Neuronal stem cell (in vitro differentiated cells): ENCODE measurements around the gene DECR2.

Experiments
- DNase-seq: peaks from one replicate; pipeline ENCODE4 v3.0.0-alpha.2; 2013; ENCODE audit warnings: low spot score
- H2AFZ ChIP-seq: one replicate; pipeline ENCODE4 v1.6.1; 2013; ENCODE audit warnings: mild to moderate bottlenecking, low read length, inconsistent platforms
- H2AK5ac ChIP-seq: 2 replicates; pipeline ENCODE4 v1.6.1; 2013; ENCODE audit warnings: low read depth, mild to moderate bottlenecking, inconsistent platforms, low read length, moderate library complexity, mixed read lengths
- H2BK120ac ChIP-seq: 2 replicates; pipeline ENCODE4 v1.6.1; 2013; ENCODE audit warnings: low read depth, mild to moderate bottlenecking, inconsistent platforms, low read length, moderate library complexity, mixed read lengths
- H2BK12ac ChIP-seq: one replicate; pipeline ENCODE4 v1.6.1; 2013; ENCODE audit warnings: low read length, inconsistent platforms
- H2BK15ac ChIP-seq: 2 replicates; pipeline ENCODE4 v1.6.1; 2013; ENCODE audit warnings: mild to moderate bottlenecking, low read length, inconsistent platforms, mixed read lengths
- H2BK5ac ChIP-seq: one replicate; pipeline ENCODE4 v1.6.1; 2013; ENCODE audit warnings: inconsistent platforms, mild to moderate bottlenecking, low read length, moderate library complexity
- H3K14ac ChIP-seq: one replicate; pipeline ENCODE4 v1.6.1; 2013; ENCODE audit warnings: low read length, inconsistent platforms
- H3K18ac ChIP-seq: 2 replicates; pipeline ENCODE4 v1.6.1; 2013; ENCODE audit warnings: low read length, inconsistent platforms
- H3K23ac ChIP-seq: 2 replicates; pipeline ENCODE4 v1.6.1; 2013; ENCODE audit warnings: low read depth, mild to moderate bottlenecking, mixed read lengths, low read length, inconsistent platforms; ENCODE audit not compliant: poor library complexity
- H3K27ac ChIP-seq: replicated peaks from 3 replicates; pipeline ENCODE4 v1.5.1; 2013; ENCODE audit warnings: low read length, inconsistent platforms
- H3K27me3 ChIP-seq, 3 experiments: 2 replicates each; pipeline ENCODE4 v1.6.1; 2013; ENCODE audit warnings: low read length in 3 of 3, mild to moderate bottlenecking in 2 of 3, inconsistent platforms in 1 of 3, low read depth in 1 of 3, mixed read lengths in 1 of 3, moderate library complexity in 1 of 3; ENCODE audit not compliant: control insufficient read depth in 3 of 3, insufficient read depth in 3 of 3
- H3K36me3 ChIP-seq, 2 donors: replicated peaks in 1 of 2; 2 replicates each; pipeline ENCODE4 v1.6.1; 2013; ENCODE audit warnings: low read length in 2 of 2; ENCODE audit not compliant: control insufficient read depth in 2 of 2, insufficient read depth in 2 of 2
- H3K4ac ChIP-seq: 2 replicates; pipeline ENCODE4 v1.6.1; 2013; ENCODE audit warnings: inconsistent platforms, mild to moderate bottlenecking, low read length, moderate library complexity
- H3K4me1 ChIP-seq, 2 donors: 1 replicate in 1 of 2; 2 replicates in 1 of 2; pipeline ENCODE4 v1.6.1; 2013; ENCODE audit warnings: low read length in 2 of 2, low read depth in 1 of 2; ENCODE audit not compliant: control insufficient read depth in 2 of 2, insufficient read depth in 1 of 2
- H3K4me2 ChIP-seq: one replicate; pipeline ENCODE4 v1.6.1; 2013; ENCODE audit warnings: mild to moderate bottlenecking, low read length, inconsistent platforms; ENCODE audit not compliant: insufficient read depth, poor library complexity, severe bottlenecking
- H3K4me3 ChIP-seq, 2 donors: 2 replicates each; pipeline ENCODE4 v1.5.1; 2013; ENCODE audit warnings: low read length in 2 of 2, mild to moderate bottlenecking in 2 of 2, inconsistent platforms in 1 of 2, moderate library complexity in 1 of 2
- H3K79me1 ChIP-seq: one replicate; pipeline ENCODE4 v1.6.1; 2013; ENCODE audit warnings: low read depth, mild to moderate bottlenecking, inconsistent platforms, low read length, moderate library complexity
- H3K9ac ChIP-seq: one replicate; pipeline ENCODE4 v1.6.1; 2013; ENCODE audit warnings: mild to moderate bottlenecking, low read depth, low read length, inconsistent platforms; ENCODE audit not compliant: poor library complexity
- H3K9me3 ChIP-seq, 2 donors: replicated peaks in 1 of 2; 2 replicates each; pipeline versions ENCODE3 to v1.6.1; 2013; ENCODE audit warnings: low read length in 2 of 2, mild to moderate bottlenecking in 2 of 2, inconsistent platforms in 1 of 2, low read depth in 1 of 2, mixed read lengths in 1 of 2, moderate library complexity in 1 of 2; ENCODE audit not compliant: control insufficient read depth in 2 of 2, insufficient read depth in 1 of 2
- H4K8ac ChIP-seq: one replicate; pipeline ENCODE4 v1.6.1; 2013; ENCODE audit warnings: low read depth, mild to moderate bottlenecking, inconsistent platforms, low read length, moderate library complexity
- H4K91ac ChIP-seq: one replicate; pipeline ENCODE4 v1.6.1; 2013; ENCODE audit warnings: low read length, low read depth, mild to moderate bottlenecking, inconsistent platforms; ENCODE audit not compliant: poor library complexity
- WGBS, 2 donors: extraction: QIAGEN DNeasy Blood & Tissue Kit; methylation state at CpG; one replicate each; pipeline ENCODE4 v1.1.7; 2013; ENCODE audit warnings: missing lambda C conversion rate in 2 of 2, mixed read lengths in 1 of 2; ENCODE audit not compliant: insufficient read length in 2 of 2, insufficient replicate concordance in 1 of 2; ENCODE audit errors: extremely low coverage in 2 of 2; 5-methylcytosine and 5-hydroxymethylcytosine counted together

The DECR2 gene

DNA sequence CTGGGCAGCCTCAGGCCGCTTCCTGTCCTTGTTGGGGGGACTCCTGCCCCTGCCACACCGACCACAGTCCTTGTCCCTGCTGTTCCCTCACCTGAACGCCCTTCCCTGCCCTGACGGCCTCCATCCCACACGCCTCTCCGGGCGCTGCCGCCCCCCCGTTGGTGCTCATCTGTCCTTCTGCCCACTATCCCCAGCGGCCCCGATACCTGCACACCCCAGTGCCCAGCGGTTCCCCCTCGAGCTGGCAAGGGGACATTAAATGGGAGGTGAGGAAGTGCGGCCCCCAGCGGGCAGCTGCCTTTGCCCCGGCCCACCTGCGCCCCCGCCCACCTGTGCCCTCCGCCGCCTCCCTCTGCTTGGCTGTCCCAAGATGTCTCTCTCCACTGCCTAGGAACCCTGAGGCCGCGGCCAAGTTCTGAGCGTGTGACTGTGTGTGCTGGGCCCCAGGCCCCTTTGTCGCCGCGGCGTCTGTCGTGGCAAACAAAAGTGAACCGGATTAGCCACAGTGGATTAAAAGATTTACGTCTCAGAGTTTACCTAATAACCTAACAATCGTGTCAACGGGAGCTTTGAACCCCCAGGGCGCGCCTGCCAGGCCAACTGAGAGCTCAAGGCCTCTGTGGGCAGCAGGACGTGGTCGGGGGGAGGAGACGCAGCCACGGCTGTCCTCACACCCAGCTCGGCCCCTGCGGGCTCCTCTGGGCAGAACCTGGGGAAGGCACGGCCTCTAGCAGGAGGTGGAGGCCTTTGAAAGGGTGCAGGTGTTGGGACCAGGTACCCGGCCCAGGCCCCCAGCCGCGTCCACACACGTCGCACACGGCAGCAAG, 41.6 kb upstream of the DECR2 start:
- peaks cover 0 to 2% (median 0%) of the 10 kb centered on the region in 3 experiments for H3K27me3 ChIP-seq
- H2BK5ac ChIP-seq = no peak overlapping the region
- H3K14ac ChIP-seq = peak overlapping the region; percentile 99
- no peak overlapping the region for H3K4me3 ChIP-seq
- H3K9me3 ChIP-seq = no peaks in the 10 kb centered on the region
- H2AK5ac ChIP-seq = peak overlapping the region; percentile 92
- H3K23ac ChIP-seq = peak overlapping the region; percentile 89
- no peak overlapping the region for H2AFZ ChIP-seq
- no peaks in the 10 kb centered on the region for H3K36me3 ChIP-seq
- H3K4me2 ChIP-seq = no peak overlapping the region
- H2BK15ac ChIP-seq = peak overlapping the region; percentile 72
- H3K4me1 ChIP-seq = peaks cover 0 to 11% of the 10 kb centered on the region in 2 donors
- H3K9ac ChIP-seq = peak overlapping the region; percentile 37
- peaks cover 7% of the 10 kb centered on the region for H3K79me1 ChIP-seq
- no peak overlapping the region for H2BK120ac ChIP-seq
- no peak for DNase-seq
- H2BK12ac ChIP-seq = peak overlapping the region; percentile 90
- H4K91ac ChIP-seq = no peak overlapping the region
- H3K4ac ChIP-seq = no peak overlapping the region
- peak overlapping the region; percentile 27 for H3K18ac ChIP-seq
- H4K8ac ChIP-seq = no peak overlapping the region
- WGBS, 2 donors = no CpG with 5 or more reads among the region's 47 CpGs
- no peak overlapping the region for H3K27ac ChIP-seq

DNA sequence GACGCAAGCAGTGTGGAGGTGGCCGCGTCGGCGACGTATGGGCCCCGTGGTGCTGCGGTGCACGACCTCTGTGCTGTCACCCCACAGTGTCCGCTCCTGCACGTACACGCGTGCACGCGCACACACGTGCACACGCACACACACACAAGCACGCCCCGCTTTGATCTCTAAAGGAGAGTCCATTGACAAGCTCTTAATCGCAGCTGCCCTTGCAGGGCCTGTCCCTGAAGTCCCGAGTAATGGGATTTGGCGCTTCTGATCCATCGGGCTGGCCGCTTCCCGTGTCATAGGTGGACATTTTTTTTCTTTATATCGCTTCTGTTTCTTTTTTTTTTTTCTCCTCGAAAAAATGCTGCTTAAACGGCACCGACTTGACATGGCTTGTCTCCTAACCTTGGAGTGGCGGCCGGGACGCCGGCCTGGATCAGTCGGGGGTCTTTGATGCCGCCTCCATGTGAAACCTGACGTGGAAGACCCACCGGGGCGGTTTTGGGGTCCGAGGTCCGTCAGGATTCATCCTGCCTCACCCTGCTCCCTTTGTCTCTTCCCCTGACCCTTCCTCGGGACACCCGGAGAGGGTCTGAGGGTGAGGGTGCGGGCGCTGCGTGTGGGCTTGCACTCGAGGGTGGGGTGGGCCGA, 40.9 kb upstream of the DECR2 start:
- Histone ChIP-seq H4K8ac (no peak overlapping the region), H3K79me1 (peaks cover 7% of the 10 kb centered on the region), H3K4ac (no peak overlapping the region), H3K4me3 (no peak overlapping the region), H2BK120ac (peak overlapping the region; percentile 61), H3K27ac (no peak overlapping the region), H3K27me3 (peaks cover 0 to 2% (median 0%) of the 10 kb centered on the region in 3 experiments), H3K14ac (peak overlapping the region; percentile 99), H2BK5ac (no peak overlapping the region), H3K18ac (peak overlapping the region; percentile 89), H3K4me2 (peak overlapping the region; percentile 11), H3K9me3 (no peaks in the 10 kb centered on the region), H3K9ac (no peak overlapping the region), H2BK12ac (peak overlapping the region; percentile 90), H4K91ac (no peak overlapping the region), H2BK15ac (peak overlapping the region; percentile 13), H3K36me3 (no peaks in the 10 kb centered on the region), H3K23ac (peak overlapping the region; percentile 89), H2AK5ac (peak overlapping the region; percentile 99), H3K4me1 (peaks cover 0 to 11% of the 10 kb centered on the region in 2 donors), H2AFZ (no peak overlapping the region)
- no peak for DNase-seq
- WGBS, 2 donors = no CpG with 5 or more reads among the region's 47 CpGs

DNA sequence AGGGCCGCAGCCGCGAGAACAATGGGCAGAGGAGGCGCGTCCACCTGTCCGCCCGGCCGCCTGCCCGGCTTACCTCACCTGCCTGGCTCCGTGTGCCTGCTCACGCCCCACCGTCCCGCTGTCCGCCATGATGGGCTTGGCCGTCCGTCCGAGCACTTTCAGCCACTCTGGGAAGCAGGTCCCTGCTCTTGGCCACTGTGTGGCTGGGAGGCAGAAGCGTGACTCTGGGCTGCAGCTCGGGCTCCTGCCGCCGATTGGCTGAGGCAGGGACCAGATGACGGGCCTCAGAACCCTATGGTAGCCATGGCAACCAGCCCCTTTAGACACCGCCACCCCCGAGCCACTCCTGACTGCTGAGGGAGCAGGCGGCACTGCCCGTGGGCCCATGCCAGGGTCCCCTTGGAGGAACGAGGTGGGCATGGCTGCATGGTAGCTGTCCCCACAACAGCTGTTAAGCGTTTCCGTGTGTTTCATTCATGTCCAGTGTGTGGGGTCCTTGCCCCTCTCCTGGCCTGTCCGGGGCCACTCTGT, 40.3 kb upstream of the DECR2 start:
- H3K9ac ChIP-seq = peak overlapping the region; percentile 60
- peak overlapping the region; percentile 34 for H3K23ac ChIP-seq
- no peak overlapping the region for H3K4ac ChIP-seq
- peak overlapping the region; percentile 99 for H3K14ac ChIP-seq
- H3K27ac ChIP-seq = no peak overlapping the region
- no peak overlapping the region for H4K8ac ChIP-seq
- H3K27me3 ChIP-seq = peaks cover 0 to 2% (median 0%) of the 10 kb centered on the region in 3 experiments
- H4K91ac ChIP-seq = peak overlapping the region; percentile 53
- peak overlapping the region; percentile 11 for H3K4me2 ChIP-seq
- DNase-seq = no peak
- H3K79me1 ChIP-seq = peaks cover 7% of the 10 kb centered on the region
- H3K9me3 ChIP-seq = no peaks in the 10 kb centered on the region
- H2BK15ac ChIP-seq = peak overlapping the region; percentile 13
- no CpG with 5 or more reads among the region's 30 CpGs for WGBS, 2 donors
- peak overlapping the region; percentile 89 for H3K18ac ChIP-seq
- peak overlapping the region; percentile 61 for H2BK120ac ChIP-seq
- H2AK5ac ChIP-seq = peak overlapping the region; percentile 99
- peak overlapping the region; percentile 78 for H2BK5ac ChIP-seq
- peaks cover under 1 to 4% of the 10 kb centered on the region in 2 donors for H3K36me3 ChIP-seq
- H3K4me3 ChIP-seq = no peak overlapping the region
- H3K4me1 ChIP-seq = peaks cover 0 to 11% of the 10 kb centered on the region in 2 donors
- H2AFZ ChIP-seq = no peak overlapping the region
- H2BK12ac ChIP-seq = peak overlapping the region; percentile 90
